IMR-90 (cell line): ENCODE data around the gene ANO7. TPM values are rescaled to one million over a fixed set of nuclear protein-coding genes. Genes with fewer than 3 reads are reported as not detected.

Experiments
- ATAC-seq: fragments of 200-7000 bp; cut with Tn5 transposase; 2 replicates; pipeline ENCODE4 v1.9.1; 2020; ENCODE audit warnings: low read depth, mild to moderate bottlenecking, moderate library complexity
- BruUV-seq: library from RNA; stranded (reverse); fragments of 400-500 nt; replicated peaks from 2 replicates; lab custom pipeline; 2021; lab: Mats Ljungman, UMichigan
- CTCF ChIA-PET: fragments of 300-600 bp; formaldehyde crosslinking; extraction: SDS; loops from one replicate; lab custom pipeline; 2021; ENCODE audit warnings: antibody characterized with exemption; lab: Yijun Ruan, JAX
- POLR2A ChIA-PET: fragments of 300-600 bp; sonication (Branson Sonifier 250); formaldehyde crosslinking; loops from one replicate; lab custom pipeline; 2022; ENCODE audit warnings: antibody characterized with exemption; ENCODE audit not compliant: unreplicated experiment; lab: Charles Lee
- DNase-seq: peaks from one replicate; pipeline ENCODE4 v3.0.0; 2013
- H2AFZ ChIP-seq: replicated peaks from 2 replicates; pipeline ENCODE3; 2013; ENCODE audit warnings: low read length, mild to moderate bottlenecking; ENCODE audit not compliant: poor library complexity
- H2AK5ac ChIP-seq: 2 replicates; pipeline ENCODE4 v1.6.1; 2013; ENCODE audit warnings: low read depth, low read length, inconsistent platforms
- H2AK9ac ChIP-seq: replicated peaks from 2 replicates; pipeline ENCODE3; 2013; ENCODE audit warnings: mild to moderate bottlenecking, low read depth, low read length, moderate library complexity; ENCODE audit not compliant: poor library complexity
- H2BK120ac ChIP-seq: 2 replicates; pipeline ENCODE4 v1.6.1; 2013; ENCODE audit warnings: low read depth, low read length, inconsistent platforms
- H2BK15ac ChIP-seq: 3 replicates; pipeline ENCODE4 v1.6.1; 2013; ENCODE audit warnings: low read depth, low read length, inconsistent platforms
- H2BK20ac ChIP-seq: 2 replicates; pipeline ENCODE4 v1.6.1; 2013; ENCODE audit warnings: low read depth, mild to moderate bottlenecking, inconsistent platforms, low read length, moderate library complexity
- H2BK5ac ChIP-seq: 2 replicates; pipeline ENCODE4 v1.6.1; 2013; ENCODE audit warnings: mild to moderate bottlenecking, low read depth, low read length, inconsistent platforms; ENCODE audit not compliant: poor library complexity, severe bottlenecking
- H3K14ac ChIP-seq: replicated peaks from 2 replicates; pipeline ENCODE4 v1.6.1; 2013; ENCODE audit warnings: low read depth, low read length, inconsistent platforms
- H3K18ac ChIP-seq: 2 replicates; pipeline ENCODE4 v1.6.1; 2013; ENCODE audit warnings: low read depth, low read length, control low read depth
- H3K23ac ChIP-seq: 2 replicates; pipeline ENCODE4 v1.6.1; 2013; ENCODE audit warnings: low read depth, low read length, inconsistent platforms
- H3K27ac ChIP-seq: 2 replicates; pipeline ENCODE4 v1.5.1; 2013; ENCODE audit warnings: mild to moderate bottlenecking, control low read depth, low read length; ENCODE audit not compliant: insufficient read depth
- H3K27me3 ChIP-seq: 2 replicates; pipeline ENCODE4 v1.6.1; 2013; ENCODE audit warnings: low read length; ENCODE audit not compliant: control insufficient read depth, insufficient read depth
- H3K36me3 ChIP-seq: 2 replicates; pipeline ENCODE4 v1.6.1; 2013; ENCODE audit warnings: low read length, mixed read lengths; ENCODE audit not compliant: control insufficient read depth, insufficient read depth
- H3K4ac ChIP-seq: 2 replicates; pipeline ENCODE4 v1.6.1; 2013; ENCODE audit warnings: low read depth, low read length, inconsistent platforms
- H3K4me1 ChIP-seq: 2 replicates; pipeline ENCODE4 v1.6.1; 2013; ENCODE audit warnings: low read length, mixed read lengths; ENCODE audit not compliant: control insufficient read depth, insufficient read depth
- H3K4me2 ChIP-seq: 2 replicates; pipeline ENCODE4 v1.6.1; 2013; ENCODE audit warnings: low read depth, mild to moderate bottlenecking, control low read depth, low read length, moderate library complexity
- H3K4me3 ChIP-seq: 2 replicates; pipeline ENCODE4 v1.5.1; 2013; ENCODE audit warnings: low read depth, mild to moderate bottlenecking, control low read depth, low read length, moderate library complexity; ENCODE audit not compliant: insufficient read depth
- H3K56ac ChIP-seq: 2 replicates; pipeline ENCODE4 v1.6.1; 2013; ENCODE audit warnings: low read length, inconsistent platforms; ENCODE audit not compliant: insufficient read depth; ENCODE audit errors: extremely low read depth
- H3K79me1 ChIP-seq, 2 experiments: 2 replicates each; pipeline ENCODE4 v1.6.1; 2013; ENCODE audit warnings: low read length in 2 of 2, inconsistent platforms in 1 of 2, low read depth in 1 of 2
- H3K9ac ChIP-seq: 2 replicates; pipeline ENCODE4 v1.6.1; 2013; ENCODE audit warnings: low read depth, low read length, control low read depth
- H3K9me1 ChIP-seq: 2 replicates; pipeline ENCODE4 v1.6.1; 2013; ENCODE audit warnings: low read length, inconsistent platforms; ENCODE audit not compliant: insufficient read depth
- H3K9me3 ChIP-seq: 2 replicates; pipeline ENCODE4 v1.6.1; 2013; ENCODE audit warnings: low read length; ENCODE audit not compliant: control insufficient read depth, insufficient read depth
- H4K20me1 ChIP-seq: 2 replicates; pipeline ENCODE4 v1.6.1; 2013; ENCODE audit warnings: low read length, inconsistent platforms; ENCODE audit not compliant: insufficient read depth
- H4K5ac ChIP-seq: 2 replicates; pipeline ENCODE4 v1.6.1; 2013; ENCODE audit warnings: mild to moderate bottlenecking, low read depth, low read length, control low read depth
- H4K8ac ChIP-seq, 2 experiments: 2 replicates each; pipeline ENCODE4 v1.6.1; 2013; ENCODE audit warnings: low read depth in 2 of 2, low read length in 2 of 2, control low read depth in 1 of 2, inconsistent platforms in 1 of 2
- H4K91ac ChIP-seq: 2 replicates; pipeline ENCODE4 v1.6.1; 2013; ENCODE audit warnings: low read depth, low read length, inconsistent platforms; ENCODE audit not compliant: insufficient read depth
- BHLHE40 ChIP-seq: fragments of 150-350 bp; IDR thresholded peaks from 2 replicates; pipeline ENCODE4 v1.6.1; 2016; ENCODE audit warnings: mild to moderate bottlenecking, low read depth, low read length
- CHD1 ChIP-seq: IDR thresholded peaks from 2 replicates; pipeline ENCODE4 v1.6.1; 2012; ENCODE audit warnings: low read depth, low read length, improper control_type of control experiment
- CTCF ChIP-seq: conservative IDR thresholded peaks from 2 replicates; pipeline ENCODE4 v1.5.1; 2012; ENCODE audit warnings: mild to moderate bottlenecking, low read depth, low read length, improper control_type of control experiment
- FOS ChIP-seq: fragments of 150-350 bp; IDR thresholded peaks from 2 replicates; pipeline ENCODE4 v1.6.1; 2016; ENCODE audit warnings: low read depth, low read length
- MAFK ChIP-seq: IDR thresholded peaks from 2 replicates; pipeline ENCODE4 v1.6.1; 2012; ENCODE audit warnings: low read depth, low read length, improper control_type of control experiment
- NFE2L2 ChIP-seq: fragments of 150-350 bp; IDR thresholded peaks from 2 replicates; pipeline ENCODE4 v1.6.1; 2016; ENCODE audit warnings: low read depth, mild to moderate bottlenecking, low read length
- POLR2A ChIP-seq: IDR thresholded peaks from 2 replicates; pipeline ENCODE4 v1.6.1; 2012; ENCODE audit warnings: mild to moderate bottlenecking, low read depth, low read length
- RAD21 ChIP-seq: IDR thresholded peaks from 2 replicates; pipeline ENCODE4 v1.6.1; 2012; ENCODE audit warnings: low read length, improper control_type of control experiment
- RCOR1 ChIP-seq: IDR thresholded peaks from 2 replicates; pipeline ENCODE4 v1.6.1; 2012; ENCODE audit warnings: mild to moderate bottlenecking, low read length, improper control_type of control experiment; ENCODE audit not compliant: insufficient replicate concordance
- RFX5 ChIP-seq: IDR thresholded peaks from 2 replicates; pipeline ENCODE4 v1.8.0; 2012; ENCODE audit warnings: low read depth, mild to moderate bottlenecking, low read length, moderate library complexity
- USF2 ChIP-seq: fragments of 150-350 bp; IDR thresholded peaks from 2 replicates; pipeline ENCODE4 v1.6.1; 2017; ENCODE audit warnings: mild to moderate bottlenecking, antibody characterized with exemption, low read length, low read depth
- WGBS, 2 experiments: methylation state at CpG; one replicate each; pipeline versions ENCODE4 v1.1.5 to v1.1.7; 2013; ENCODE audit warnings: missing lambda C conversion rate in 2 of 2; ENCODE audit not compliant: insufficient read length in 1 of 2; ENCODE audit errors: extremely low coverage in 2 of 2; 5-methylcytosine and 5-hydroxymethylcytosine counted together
- dilution Hi-C: fragments of 300-500 bp; cut with HindIII; formaldehyde crosslinking; loops from one replicate; pipeline ENCODE4 v1.14.3; 2018; ENCODE audit warnings: low sequenced_read_pairs; ENCODE audit not compliant: unreplicated experiment
- in situ Hi-C: fragments of 300-500 bp; cut with MboI; formaldehyde crosslinking; loops from 3 replicates; pipeline ENCODE4 v1.14.3; 2019; ENCODE audit warnings: low sequenced_read_pairs, inconsistent platforms, mixed read lengths
- intact Hi-C: fragments of 100-400 bp; cut with micrococcal nuclease; formaldehyde crosslinking; loops from 2 replicates; pipeline ENCODE4 v1.10.0; 2022
- polyA plus RNA-seq, 3 experiments: library from polyadenylated mRNA; depleted of rRNA; stranded (reverse); fragments of >200 nt; gene quantifications; 2 replicates each; pipeline ENCODE4 v1.2.3, GENCODE V29; 2012; ENCODE audit warnings: low replicate concordance in 1 of 3
- total RNA-seq: library from RNA; depleted of rRNA; stranded (reverse); fragments of >200 nt; gene quantifications from 2 replicates; pipeline ENCODE4 v1.2.3, GENCODE V29; 2012

The ANO7 gene
- total and polyA plus RNA-seq, 2 of the 4 experiments (the other 2 are of a cell fraction): 0.36 to 3.4 TPM

GRCh38 chr2:241142593-241142992 lies 45.9 kb upstream of the ANO7 start:
- H3K4ac ChIP-seq: no peak overlapping the region

More at GRCh38 chr2:241142593-241142992, 45.9 kb upstream of the ANO7 start:
- no peak overlapping the region for H3K4me3 ChIP-seq
- WGBS, 2 experiments: 96% methylated on average over 7 of the region's 9 CpGs; no CpG with 5 or more reads in 1 of the 2 experiments
- no TSS peak for BruUV-seq
- no peak overlapping the region for H2AK9ac ChIP-seq
- H3K27ac ChIP-seq: no peak overlapping the region
- H4K8ac ChIP-seq: no peak overlapping the region
- H2BK120ac ChIP-seq: no peak overlapping the region
- ATAC-seq: no peak
- H4K5ac ChIP-seq: no peak overlapping the region
- intact Hi-C loops: no loop called here
- POLR2A ChIA-PET: no interaction called here
- no peak overlapping the region for H3K18ac ChIP-seq
- no peak overlapping the region for H2BK15ac ChIP-seq
- in situ Hi-C loops: no loop called here
- H3K27me3 ChIP-seq: no peaks in the 10 kb centered on the region
- no peak overlapping the region for H3K23ac ChIP-seq
- H3K4me1 ChIP-seq: no peaks in the 10 kb centered on the region
- no peaks in the 10 kb centered on the region for H4K20me1 ChIP-seq
- peaks cover 3% of the 10 kb centered on the region; the same call in 1 of the 2 replicates for H3K36me3 ChIP-seq
- H3K9ac ChIP-seq: no peak overlapping the region
- H3K79me1 ChIP-seq: peaks cover 0 to 2% of the 10 kb centered on the region in 2 experiments; a peak in 1 of 4 replicates
- no peaks in the 10 kb centered on the region for H3K9me3 ChIP-seq
- H3K56ac ChIP-seq: no peak overlapping the region
- no peak for TF ChIP-seq USF2
- TF ChIP-seq MAFK: no peak
- TF ChIP-seq POLR2A: no peak
- TF ChIP-seq NFE2L2: no peak
- no peak for TF ChIP-seq FOS
- TF ChIP-seq RCOR1: no peak
- TF ChIP-seq CTCF: no peak
- TF ChIP-seq RAD21: no peak
- TF ChIP-seq CHD1: no peak
- TF ChIP-seq RFX5: no peak
- no peak for TF ChIP-seq BHLHE40
- CTCF ChIA-PET: no interaction called here
- DNase-seq: no peak
- H3K14ac ChIP-seq: no peak overlapping the region
- no peak overlapping the region for H3K4me2 ChIP-seq
- H2AK5ac ChIP-seq: no peak overlapping the region
- no peak overlapping the region for H2BK5ac ChIP-seq
- H2BK20ac ChIP-seq: no peak overlapping the region
- H2AFZ ChIP-seq: no peak overlapping the region
- no peaks in the 10 kb centered on the region for H3K9me1 ChIP-seq
- H4K91ac ChIP-seq: no peak overlapping the region
- dilution Hi-C loops: no loop called here
